Vagina (tissue), 2 donors: Measurements from ENCODE around the gene POLR2I. TPM values are rescaled to one million over a fixed set of nuclear protein-coding genes. Genes with fewer than 3 reads are reported as not detected.

Source experiments
- DNase-seq, 2 donors: peaks; one replicate each; pipeline ENCODE4 v3.0.0-alpha.2; 2017; ENCODE audit errors: extremely low spot score in 2 of 2
- H3K27ac ChIP-seq: fragments of 200-600 bp; sonication (generic); one replicate; pipeline ENCODE4 v1.5.1; 2019
- H3K27me3 ChIP-seq: fragments of 200-600 bp; sonication (generic); one replicate; pipeline ENCODE4 v1.5.1; 2019
- H3K36me3 ChIP-seq, 2 donors: fragments of 200-600 bp; sonication (generic); one replicate each; pipeline ENCODE4 v1.5.1; 2017 to 2019
- H3K4me1 ChIP-seq: fragments of 200-600 bp; sonication (generic); one replicate; pipeline ENCODE4 v1.5.1; 2019
- H3K4me3 ChIP-seq, 2 donors: fragments of 200-600 bp; sonication (generic); 1 replicate in 1 of 2; 2 replicates in 1 of 2; pipeline ENCODE4 v1.5.1; 2016 to 2019
- H3K9me3 ChIP-seq: fragments of 200-600 bp; sonication (generic); one replicate; pipeline ENCODE4 v1.5.1; 2019
- CTCF ChIP-seq, 3 experiments: fragments of 450-650 bp in 2 of 3; fragments of 200-600 bp in 1 of 3; sonication (generic) in 1 of 3; IDR thresholded peaks; one replicate each; pipeline ENCODE4 v1.5.1; 2017 to 2019; ENCODE audit warnings: antibody characterized with exemption in 3 of 3, mild to moderate bottlenecking in 2 of 3, moderate library complexity in 2 of 3
- POLR2A ChIP-seq, 2 donors: fragments of 450-650 bp; IDR thresholded peaks; one replicate each; pipeline ENCODE4 v1.6.1; 2017; ENCODE audit warnings: antibody characterized with exemption in 2 of 2, mild to moderate bottlenecking in 2 of 2, moderate library complexity in 2 of 2
- POLR2AphosphoS5 ChIP-seq, 2 donors: sonication (generic); formaldehyde crosslinking; IDR thresholded peaks; one replicate each; pipeline ENCODE4 v1.9.0; 2017; ENCODE audit warnings: antibody characterized with exemption in 2 of 2, mild to moderate bottlenecking in 2 of 2, low read depth in 1 of 2; ENCODE audit not compliant: insufficient read depth in 1 of 2
- intact Hi-C: fragments of 100-400 bp; cut with DNase I; formaldehyde crosslinking; loops from one replicate; pipeline ENCODE4 v1.15.1; 2023
- total RNA-seq: library from RNA; depleted of rRNA; stranded (reverse); fragments of >200 nt; gene quantifications from one replicate; pipeline ENCODE4 v1.2.3, GENCODE V29; 2016

Gene POLR2I
- 108 TPM for total RNA-seq

- intact Hi-C loops, result loop anchor here (10.0 kb wide), 1 partner anchor 60 kb away; the partner anchor contains the start of genes THAP8 and WDR62
- H3K27ac ChIP-seq, result peak within 1 kb of the TSS; percentile 87
- no peaks in the 10 kb centered on the region for H3K27me3 ChIP-seq
- H3K9me3 ChIP-seq, result no peaks in the 10 kb centered on the region
- H3K4me1 ChIP-seq, result peaks cover 34% of the 10 kb centered on the region
- peak within 1 kb of the TSS; percentile 91 to 93 for H3K4me3 ChIP-seq
- H3K36me3 ChIP-seq, result peaks cover 0 to 37% of the 10 kb centered on the region in 2 donors
- peak; percentile 87 to 95 for TF ChIP-seq POLR2AphosphoS5 (IDR thresholded peaks at IDR 0.05; ENCODE audit: insufficient read depth in 1 of 2, low read depth in 1 of 2)
- no peak for TF ChIP-seq POLR2A (IDR thresholded peaks at IDR 0.05)
- peak; percentile 99 to 100 for DNase-seq
Measured at GRCh38 chr19:36114721-36115452, at the start of gene POLR2I. Gene POLR2I (minus strand): TSS chr19:36114875. CDS start chr19:36114856, 19 bp downstream.

GRCh38 chr19:36163813-36164212 lies 49.1 kb upstream of the POLR2I start:
- Histone ChIP-seq H3K27ac (no peak overlapping the region), H3K4me3 (no peak overlapping the region), H3K9me3 (no peaks in the 10 kb centered on the region), H3K36me3 (no peaks in the 10 kb centered on the region), H3K4me1 (no peaks in the 10 kb centered on the region), H3K27me3 (no peaks in the 10 kb centered on the region)
- DNase-seq, result no peak
- TF ChIP-seq POLR2AphosphoS5 (IDR thresholded peaks at IDR 0.05; ENCODE audit: insufficient read depth in 1 of 2, low read depth in 1 of 2) (no peak), POLR2A (IDR thresholded peaks at IDR 0.05) (no peak), CTCF (IDR thresholded peaks at IDR 0.05) (no peak)
- intact Hi-C loops, result no loop called here

GRCh38 chr19:36160821-36161596 lies 46.3 kb upstream of the POLR2I start:
- no peak overlapping the region for H3K27ac ChIP-seq
- H3K4me1 ChIP-seq, result peaks cover 3% of the 10 kb centered on the region
- H3K36me3 ChIP-seq, result no peaks in the 10 kb centered on the region
- no peak for TF ChIP-seq POLR2A (IDR thresholded peaks at IDR 0.05)
- TF ChIP-seq POLR2AphosphoS5 (IDR thresholded peaks at IDR 0.05; ENCODE audit: insufficient read depth in 1 of 2, low read depth in 1 of 2), result no peak
- no peak for TF ChIP-seq CTCF (IDR thresholded peaks at IDR 0.05)
- DNase-seq, result no peak
- no peaks in the 10 kb centered on the region for H3K27me3 ChIP-seq
- H3K4me3 ChIP-seq, result no peak overlapping the region
- no peaks in the 10 kb centered on the region for H3K9me3 ChIP-seq
- intact Hi-C loops, result no loop called here

- peaks cover 32% of the 10 kb centered on the region for H3K4me1 ChIP-seq
- intact Hi-C loops, result no loop called here
- no peak for DNase-seq
- TF ChIP-seq POLR2A (IDR thresholded peaks at IDR 0.05) (no peak), POLR2AphosphoS5 (IDR thresholded peaks at IDR 0.05; ENCODE audit: insufficient read depth in 1 of 2, low read depth in 1 of 2) (no peak), CTCF (IDR thresholded peaks at IDR 0.05) (no peak)
- no peaks in the 10 kb centered on the region for H3K27me3 ChIP-seq
- H3K27ac ChIP-seq, result peak overlapping the region; percentile 96
- peak overlapping the region; percentile 63 to 72 for H3K4me3 ChIP-seq
- no peaks in the 10 kb centered on the region for H3K9me3 ChIP-seq
- peaks cover 0 to 26% of the 10 kb centered on the region in 2 donors for H3K36me3 ChIP-seq
Measured at GRCh38 chr19:36153126-36153525, 38.5 kb upstream of the POLR2I start.

GRCh38 chr19:36152352-36153091 lies 37.8 kb upstream of the POLR2I start, which contains the start of gene COX7A1:
Gene COX7A1 (minus strand): TSS chr19:36152447. CDS start chr19:36152407, 40 bp downstream.
- no peak for TF ChIP-seq CTCF (IDR thresholded peaks at IDR 0.05)
- TF ChIP-seq POLR2A (IDR thresholded peaks at IDR 0.05), result peak in 1 of 2 donors; percentile 46
- peak; percentile 42 to 89 for TF ChIP-seq POLR2AphosphoS5 (IDR thresholded peaks at IDR 0.05; ENCODE audit: insufficient read depth in 1 of 2, low read depth in 1 of 2)
- intact Hi-C loops, result no loop called here

More at GRCh38 chr19:36152352-36153091, 37.8 kb upstream of the POLR2I start, which contains the start of gene COX7A1:
- Histone ChIP-seq H3K27me3 (no peaks in the 10 kb centered on the region), H3K9me3 (no peaks in the 10 kb centered on the region), H3K27ac (peak within 1 kb of the TSS; percentile 96), H3K36me3 (peaks cover 0 to 31% of the 10 kb centered on the region in 2 donors), H3K4me1 (peaks cover 32% of the 10 kb centered on the region), H3K4me3 (peak within 1 kb of the TSS; percentile 63 to 72)
- no peak for DNase-seq
